Stimulated activated CD8-positive, alpha-beta memory T cell treated with anti-CD3 and anti-CD28 coated beads, Interleukin-15, amount 100 ng/mL, for 48 hours (primary cell): ENCODE measurements around the gene CAPN5.

Source experiments
- DNase-seq, 2 donors: peaks; one replicate each; pipeline ENCODE4 v3.0.0-alpha.2; 2020; ENCODE audit warnings: low read depth in 2 of 2

The CAPN5 gene

DNA sequence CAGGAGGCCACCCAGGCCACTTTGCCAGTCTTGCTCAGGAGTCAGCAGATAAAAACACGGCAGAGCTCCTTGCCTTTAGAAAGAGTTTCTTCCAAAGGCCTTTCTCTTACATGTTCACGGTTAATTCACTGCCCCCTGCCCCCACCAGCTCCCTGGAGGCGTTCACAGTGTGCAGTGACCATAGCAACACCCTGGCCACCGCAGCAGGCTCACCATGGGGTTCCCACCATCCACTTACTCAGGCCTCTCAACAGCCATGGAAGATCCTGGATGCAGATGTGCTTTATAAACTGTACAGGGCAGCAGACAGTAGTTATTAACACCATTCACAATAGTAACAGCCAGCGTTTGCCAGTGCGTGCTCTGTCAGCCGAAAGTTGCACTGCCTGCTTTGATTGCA, 50.7 kb downstream of the CAPN5 start:
- DNase-seq, result no peak

DNA sequence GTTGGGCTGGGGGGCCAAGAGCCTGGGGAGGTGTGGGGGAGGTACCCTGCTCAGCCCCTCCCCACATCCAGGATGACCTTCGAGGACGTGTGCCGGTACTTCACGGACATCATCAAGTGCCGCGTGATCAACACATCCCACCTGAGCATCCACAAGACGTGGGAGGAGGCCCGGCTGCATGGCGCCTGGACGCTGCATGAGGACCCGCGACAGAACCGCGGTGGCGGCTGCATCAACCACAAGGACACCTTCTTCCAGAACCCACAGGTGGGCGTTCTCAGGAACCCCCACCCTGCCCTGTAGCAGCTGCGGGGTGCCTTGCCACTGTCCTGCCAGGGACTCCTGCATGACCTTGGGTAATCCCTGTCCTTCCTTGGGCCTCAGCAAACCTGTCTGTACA, 51.3 kb downstream of the CAPN5 start:
- no peak for DNase-seq

DNA sequence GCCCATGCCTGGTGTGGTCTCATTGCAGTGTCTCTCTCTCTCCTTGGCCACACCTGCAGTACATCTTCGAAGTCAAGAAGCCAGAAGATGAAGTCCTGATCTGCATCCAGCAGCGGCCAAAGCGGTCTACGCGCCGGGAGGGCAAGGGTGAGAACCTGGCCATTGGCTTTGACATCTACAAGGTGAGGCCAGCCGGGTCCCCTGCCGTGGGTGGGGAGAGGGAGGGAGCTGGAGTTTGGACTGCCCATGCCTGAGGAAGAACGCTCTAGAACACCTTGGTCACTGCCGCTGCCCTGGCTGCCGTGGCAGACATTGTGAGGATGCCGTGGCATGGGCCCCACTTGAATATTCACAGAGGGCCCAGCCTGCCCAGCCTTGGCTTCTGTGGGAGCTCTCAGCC, 52.2 kb downstream of the CAPN5 start:
- no peak for DNase-seq

DNA sequence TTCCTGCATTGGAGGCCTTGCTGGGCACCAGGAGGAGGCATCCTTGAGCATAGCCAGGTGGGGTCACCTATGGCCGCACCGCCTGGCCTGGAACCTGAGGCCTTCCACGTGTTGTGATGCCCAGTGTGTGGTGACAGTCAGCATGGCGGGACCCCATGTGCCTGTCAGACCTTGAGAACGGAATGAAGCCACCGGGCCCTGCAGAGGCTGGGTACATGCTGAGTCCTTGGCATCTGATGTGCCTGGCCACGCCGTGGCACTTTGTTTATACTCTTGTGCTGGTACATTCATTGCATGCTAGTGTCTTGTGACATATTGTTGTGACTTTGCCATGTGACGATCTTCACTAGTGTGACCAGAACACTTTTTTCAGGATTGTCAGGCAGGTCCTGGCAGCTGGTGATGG, 52.8 kb downstream of the CAPN5 start:
- no peak for DNase-seq

DNA sequence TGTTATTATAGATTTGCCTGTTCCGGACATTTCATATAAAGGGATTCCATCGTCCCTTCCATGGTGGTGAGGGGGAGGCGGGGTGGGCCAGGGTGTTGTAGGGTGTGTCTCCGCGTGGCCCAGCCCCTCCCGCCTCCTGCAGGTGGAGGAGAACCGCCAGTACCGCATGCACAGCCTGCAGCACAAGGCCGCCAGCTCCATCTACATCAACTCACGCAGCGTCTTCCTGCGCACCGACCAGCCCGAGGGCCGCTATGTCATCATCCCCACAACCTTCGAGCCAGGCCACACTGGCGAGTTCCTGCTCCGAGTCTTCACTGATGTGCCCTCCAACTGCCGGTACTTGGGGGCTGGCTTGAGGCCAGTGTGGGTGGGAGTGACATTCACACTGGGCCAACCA, 53.8 kb downstream of the CAPN5 start:
- DNase-seq, result no peak

DNA sequence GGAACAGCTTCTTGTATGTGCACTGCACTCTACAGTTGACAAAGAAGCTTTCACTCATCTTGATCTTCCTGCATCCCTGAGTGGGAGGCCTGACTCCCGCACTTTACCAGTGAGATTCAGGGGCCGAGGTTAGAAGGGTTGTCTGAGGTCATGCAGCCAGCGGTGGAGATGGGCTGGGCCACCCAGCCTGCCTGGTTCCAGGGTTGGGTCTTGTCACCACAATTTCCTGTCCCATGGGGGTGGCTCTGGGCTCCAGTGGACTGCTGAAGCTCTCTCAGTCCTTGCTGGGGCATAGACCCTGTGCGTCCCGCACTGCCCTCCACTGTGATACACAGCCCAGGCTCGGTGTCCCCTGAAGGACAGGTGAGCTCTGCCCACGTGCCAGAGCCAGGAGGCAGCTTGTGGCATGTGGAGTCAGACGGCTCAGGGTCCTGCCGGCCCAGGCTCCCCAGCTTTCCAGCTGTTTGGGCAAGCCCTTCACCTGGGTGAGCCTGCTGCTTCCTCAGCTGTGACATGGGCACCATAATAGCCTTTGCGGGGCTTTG, 54.4 kb downstream of the CAPN5 start:
- no peak for DNase-seq

DNA sequence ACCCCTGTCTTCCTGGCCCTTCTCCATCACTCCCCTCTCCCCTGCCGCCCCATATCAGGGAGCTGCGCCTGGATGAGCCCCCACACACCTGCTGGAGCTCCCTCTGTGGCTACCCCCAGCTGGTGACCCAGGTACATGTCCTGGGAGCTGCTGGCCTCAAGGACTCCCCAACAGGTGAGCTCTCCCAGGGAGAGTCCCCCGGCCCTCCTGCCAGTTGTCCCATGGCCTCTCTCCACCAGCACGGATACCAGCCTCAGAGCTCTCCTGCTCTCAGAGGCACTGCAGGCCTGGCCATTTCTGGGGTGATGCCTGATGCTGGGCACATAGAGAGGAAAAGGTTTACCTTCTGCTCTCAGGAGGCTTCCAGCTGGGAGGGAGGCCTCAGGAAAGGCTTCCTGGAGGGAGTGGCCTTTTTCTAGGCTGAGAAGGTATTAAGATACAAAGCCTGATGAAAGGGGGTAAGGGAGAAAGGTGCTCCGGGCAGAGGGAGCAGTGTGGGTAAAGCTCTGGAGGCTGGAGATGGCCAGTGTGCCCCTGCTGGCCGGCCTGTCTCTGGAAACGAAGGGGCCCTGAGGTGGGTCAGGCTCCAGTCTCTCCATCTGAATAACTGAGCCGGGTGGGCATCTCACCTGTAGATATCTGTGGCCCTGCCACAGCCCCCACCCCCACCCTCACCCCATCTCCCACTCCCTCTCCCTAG, 55.3 kb downstream of the CAPN5 start:
- no peak for DNase-seq

DNA sequence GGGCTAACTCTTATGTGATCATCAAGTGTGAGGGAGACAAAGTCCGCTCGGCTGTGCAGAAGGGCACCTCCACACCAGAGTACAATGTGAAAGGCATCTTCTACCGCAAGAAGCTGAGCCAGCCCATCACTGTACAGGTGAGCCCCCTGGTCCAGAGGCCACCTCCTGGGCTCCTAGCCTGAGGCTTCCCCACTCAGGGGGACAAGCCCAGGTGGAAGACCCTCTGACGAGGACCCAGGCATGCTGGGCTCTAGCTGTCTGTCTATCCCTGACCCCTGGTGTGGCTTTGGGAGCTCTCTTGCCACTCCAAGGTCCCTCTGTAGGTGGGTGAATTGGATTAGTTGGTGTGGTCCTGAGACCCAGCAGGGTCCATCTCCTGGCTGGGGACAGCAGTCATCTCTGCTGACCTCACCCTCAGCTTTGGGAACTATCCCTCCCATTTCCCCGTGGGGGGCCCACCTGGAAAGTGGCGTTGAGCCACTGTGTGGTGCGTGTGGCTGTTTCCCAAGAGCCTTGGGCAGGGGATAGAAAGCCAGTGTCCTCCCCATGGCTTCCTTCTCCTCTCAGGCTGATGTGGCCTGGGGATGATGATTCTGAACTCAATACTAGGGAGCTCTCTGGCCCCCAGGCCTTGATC, 55.9 kb downstream of the CAPN5 start:
- DNase-seq, result no peak

DNA sequence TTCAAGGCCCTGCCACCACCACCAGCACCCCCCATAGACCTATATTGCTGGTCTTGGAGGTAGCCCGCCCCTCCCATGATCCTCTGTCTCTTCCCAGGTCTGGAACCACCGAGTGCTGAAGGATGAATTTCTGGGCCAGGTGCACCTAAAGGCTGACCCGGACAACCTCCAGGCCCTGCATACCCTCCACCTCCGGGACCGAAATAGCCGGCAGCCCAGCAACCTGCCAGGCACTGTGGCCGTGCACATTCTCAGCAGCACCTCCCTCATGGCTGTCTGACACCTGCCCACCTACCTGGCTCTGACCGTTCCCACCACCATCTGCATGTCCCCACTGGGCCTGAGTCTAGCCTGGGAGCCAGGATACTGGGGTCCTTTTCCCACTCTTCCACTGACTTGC, 56.8 kb downstream of the CAPN5 start:
- no peak for DNase-seq

DNA sequence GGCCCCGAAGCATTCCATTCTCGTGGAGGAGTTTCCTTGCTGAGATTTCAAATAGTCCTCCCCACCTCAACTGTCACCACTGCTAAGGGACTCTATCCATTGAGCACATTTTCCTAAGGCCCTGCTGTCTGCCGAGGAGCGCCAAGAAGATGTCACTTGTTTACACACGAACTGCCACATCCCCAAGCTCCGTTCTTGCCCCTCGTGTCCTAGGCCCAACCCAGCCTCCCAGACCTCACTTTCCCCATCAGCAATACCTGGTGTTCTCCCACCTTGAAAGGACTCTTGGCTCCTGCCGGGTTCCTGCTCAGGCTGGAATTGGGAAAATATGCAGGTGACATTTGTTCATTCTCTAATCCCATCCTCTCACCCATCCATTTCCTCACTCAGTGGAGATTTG, 57.3 kb downstream of the CAPN5 start:
- no peak for DNase-seq

DNA sequence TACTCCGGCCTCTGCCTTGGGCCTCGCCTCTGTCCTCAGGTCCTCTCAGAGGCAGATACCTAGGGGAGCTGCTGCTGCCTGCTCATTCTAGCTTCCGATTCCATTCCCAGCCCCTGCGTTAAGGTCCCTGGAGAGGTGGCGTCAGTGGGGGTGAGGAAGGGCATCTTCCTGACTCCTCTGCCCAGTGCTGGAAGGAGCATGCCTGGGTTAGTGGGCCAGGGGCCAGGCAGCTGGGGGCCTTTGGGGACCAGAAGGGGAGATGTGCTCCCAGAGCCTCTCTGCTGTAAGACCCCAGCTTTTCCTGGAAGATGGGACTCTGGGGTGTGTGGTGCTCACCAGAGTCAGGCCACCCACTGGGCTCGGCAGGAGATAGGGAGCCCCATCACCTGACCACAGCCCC, 57.7 kb downstream of the CAPN5 start:
- no peak for DNase-seq

DNA sequence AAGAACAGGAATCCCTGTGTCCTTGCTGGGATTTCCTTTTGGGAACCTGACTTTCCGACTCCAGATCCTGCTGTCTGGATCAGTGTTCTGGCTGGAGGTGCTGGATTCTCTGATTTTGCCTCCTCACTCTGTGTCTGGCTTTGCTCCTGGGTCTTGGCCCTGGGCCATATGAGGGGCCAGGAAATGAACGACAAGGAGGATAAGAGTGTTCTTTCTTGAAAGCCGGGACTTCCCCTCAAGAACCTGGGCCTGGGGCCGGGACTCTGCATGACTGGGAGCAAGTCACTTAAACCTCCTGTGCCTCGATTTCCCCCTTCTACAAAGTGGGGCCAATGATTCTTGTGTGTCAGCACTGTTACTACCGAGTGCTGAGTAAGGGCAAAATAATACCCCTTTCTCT, 58.4 kb downstream of the CAPN5 start:
- no peak for DNase-seq

DNA sequence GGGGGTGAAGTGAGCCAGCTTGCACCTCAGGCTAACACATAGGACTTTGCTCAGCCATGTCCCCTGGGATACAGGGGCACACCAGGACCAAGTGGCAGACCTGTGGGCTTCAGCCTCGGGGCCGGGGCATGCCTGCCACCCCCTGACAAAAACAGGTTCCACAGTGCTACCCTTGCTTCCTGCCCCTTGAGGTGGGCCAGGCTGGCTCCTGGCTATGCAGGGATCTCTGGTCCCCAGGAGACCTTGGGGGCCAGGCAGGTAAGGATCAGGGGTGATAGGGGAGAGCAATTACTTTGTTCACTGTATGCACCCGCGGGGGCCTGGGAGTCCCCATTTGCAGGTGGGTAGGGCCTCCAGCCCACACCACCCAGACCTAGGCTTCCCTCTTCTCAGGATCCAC, 58.9 kb downstream of the CAPN5 start:
- DNase-seq, result no peak

DNA sequence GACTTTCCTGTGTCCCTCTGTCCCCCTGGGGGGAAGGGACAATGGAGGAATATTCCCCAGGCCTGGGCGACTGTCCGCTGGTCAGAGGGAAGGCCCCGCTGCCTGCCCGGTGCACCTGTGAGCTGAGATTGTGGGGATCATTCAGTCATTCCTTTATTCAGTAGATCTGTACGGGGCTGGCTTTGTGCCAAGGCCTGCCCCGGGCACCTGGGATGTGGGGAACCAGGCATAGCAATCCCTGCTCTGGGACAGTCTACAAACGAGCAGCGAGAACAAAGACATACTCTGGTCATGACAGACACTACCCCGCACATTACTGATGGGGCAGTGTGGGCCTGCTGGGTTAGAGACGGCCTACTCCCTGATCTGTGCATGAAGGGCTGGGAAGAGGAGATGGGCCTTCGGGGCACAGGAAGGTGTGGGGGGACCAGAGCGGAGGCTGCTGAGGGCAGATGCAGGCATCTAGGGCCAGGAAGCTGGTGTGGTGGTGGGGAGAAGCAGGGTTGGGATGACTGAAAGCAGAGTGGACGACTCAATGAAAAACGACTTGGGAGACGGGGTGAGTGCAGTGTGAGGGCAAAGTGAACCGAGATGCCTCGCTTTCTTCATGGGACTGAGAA, 59.5 kb downstream of the CAPN5 start:
- no peak for DNase-seq

DNA sequence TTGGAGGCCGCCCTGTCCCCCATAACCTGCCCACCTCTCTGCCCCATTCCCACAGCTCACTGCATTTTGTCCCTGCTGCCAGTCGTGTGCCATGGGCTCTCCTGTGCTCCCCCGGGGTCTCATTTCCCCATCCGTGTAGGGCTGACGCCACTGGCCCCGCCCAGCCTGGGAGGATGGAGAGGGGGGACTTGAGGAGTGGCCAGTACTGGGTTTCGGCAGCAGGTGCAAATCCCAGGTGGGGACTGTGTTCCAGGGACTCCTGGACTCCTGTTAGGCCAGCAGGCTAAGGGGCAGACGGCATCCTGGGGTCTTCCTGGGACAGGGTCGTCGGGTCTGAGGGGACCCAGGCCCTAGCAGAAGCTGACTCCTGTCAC, 60.1 kb downstream of the CAPN5 start:
- DNase-seq, result no peak

DNA sequence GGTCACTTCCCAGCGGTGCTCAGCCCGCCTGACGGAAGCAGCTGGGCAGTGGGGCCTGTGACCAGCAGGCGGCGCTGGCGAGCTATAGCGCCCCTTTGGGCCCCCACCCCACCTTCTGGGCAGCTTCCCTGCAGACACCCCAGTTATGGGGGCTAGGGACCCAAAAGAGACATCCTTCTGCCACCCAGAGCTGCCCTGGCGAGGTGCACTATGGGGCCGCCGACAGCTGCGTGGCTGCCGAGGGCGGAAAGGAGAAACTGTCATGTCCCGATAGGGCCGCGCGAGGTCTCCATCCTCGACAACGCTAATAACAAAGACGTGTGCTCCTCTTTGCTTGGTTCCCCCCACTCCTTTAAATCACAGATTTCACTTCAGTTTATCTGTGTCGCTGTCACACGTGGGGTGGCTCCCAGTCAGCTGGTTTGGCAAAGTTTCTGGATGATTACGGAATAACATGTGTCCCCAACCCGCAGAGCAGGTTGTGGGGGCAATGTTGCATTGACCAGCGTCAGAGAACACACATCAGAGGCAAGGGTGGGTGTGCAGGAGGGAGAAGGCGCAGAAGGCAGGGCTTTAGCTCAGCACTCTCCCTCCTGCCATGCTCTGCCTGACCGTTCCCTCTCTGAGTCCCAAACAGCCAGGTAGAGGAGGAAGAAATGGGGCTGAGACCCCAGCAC, 60.6 kb downstream of the CAPN5 start:
- peak in 1 of 2 donors; percentile 15 for DNase-seq

DNA sequence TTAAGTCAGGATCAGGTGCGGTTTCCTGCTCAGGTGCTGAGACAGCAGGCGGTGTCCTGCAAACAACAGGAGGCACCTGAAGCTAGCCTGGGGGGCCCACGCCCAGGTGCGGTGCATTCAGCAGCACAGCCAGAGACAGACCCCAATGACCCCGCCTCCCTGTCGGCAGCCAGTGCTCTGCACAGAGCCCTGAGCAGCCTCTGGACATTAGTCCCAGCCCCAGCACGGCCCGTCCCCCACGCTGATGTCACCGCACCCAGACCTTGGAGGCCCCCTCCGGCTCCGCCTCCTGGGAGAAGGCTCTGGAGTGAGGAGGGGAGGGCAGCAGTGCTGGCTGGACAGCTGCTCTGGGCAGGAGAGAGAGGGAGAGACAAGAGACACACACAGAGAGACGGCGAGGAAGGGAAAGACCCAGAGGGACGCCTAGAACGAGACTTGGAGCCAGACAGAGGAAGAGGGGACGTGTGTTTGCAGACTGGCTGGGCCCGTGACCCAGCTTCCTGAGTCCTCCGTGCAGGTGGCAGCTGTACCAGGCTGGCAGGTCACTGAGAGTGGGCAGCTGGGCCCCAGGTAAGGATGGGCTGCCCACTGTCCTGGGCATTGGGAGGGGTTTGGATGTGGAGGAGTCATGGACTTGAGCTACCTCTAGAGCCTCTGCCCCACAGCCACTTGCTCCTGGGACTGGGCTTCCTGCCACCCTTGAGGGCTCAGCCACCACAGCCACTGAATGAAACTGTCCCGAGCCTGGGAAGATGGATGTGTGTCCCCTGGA, 61.3 kb downstream of the CAPN5 start, which contains the start of gene MYO7A:
Gene MYO7A (plus strand): TSS at position 327 of the 772 bp plus-strand sequence. CDS start 2,389 bp downstream, outside the sequence.
- no peak for DNase-seq

DNA sequence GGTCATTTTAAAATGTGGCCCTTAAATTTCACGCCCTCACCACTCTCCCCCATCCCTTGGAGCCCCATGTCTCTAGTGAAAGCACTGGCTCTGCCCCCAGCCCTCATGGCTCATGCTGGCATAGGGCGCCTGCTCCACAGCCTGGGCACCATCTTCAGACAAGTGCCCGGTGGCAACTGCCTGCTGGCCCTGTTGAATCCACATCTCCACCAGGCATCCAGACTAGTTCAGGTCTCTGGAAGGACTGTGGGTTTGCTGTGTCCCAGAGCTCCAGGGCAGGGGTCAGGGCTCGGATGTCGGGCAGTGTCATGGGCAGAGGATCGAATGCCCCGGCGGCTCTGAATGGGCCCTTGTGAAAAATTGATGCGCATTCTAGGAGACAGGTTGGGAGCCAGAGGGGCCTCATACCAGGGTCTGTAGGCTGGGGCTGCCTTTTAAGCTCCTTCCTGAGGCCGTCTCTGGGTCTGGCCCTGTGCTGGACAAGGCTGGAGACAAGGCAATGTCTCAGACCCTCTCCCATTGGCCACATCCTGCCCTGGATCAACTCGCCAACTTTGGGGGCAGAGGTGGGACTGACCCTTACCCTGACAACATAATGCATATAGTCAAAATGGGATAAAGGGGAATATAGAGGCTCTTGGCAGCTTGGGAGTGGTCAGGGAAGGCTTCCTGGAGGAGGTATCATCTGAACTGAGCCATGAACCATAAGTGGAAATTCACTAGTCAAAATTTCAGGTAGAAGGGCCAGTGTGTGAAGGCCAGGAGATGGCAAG, 62.5 kb downstream of the CAPN5 start:
- DNase-seq, result no peak

DNA sequence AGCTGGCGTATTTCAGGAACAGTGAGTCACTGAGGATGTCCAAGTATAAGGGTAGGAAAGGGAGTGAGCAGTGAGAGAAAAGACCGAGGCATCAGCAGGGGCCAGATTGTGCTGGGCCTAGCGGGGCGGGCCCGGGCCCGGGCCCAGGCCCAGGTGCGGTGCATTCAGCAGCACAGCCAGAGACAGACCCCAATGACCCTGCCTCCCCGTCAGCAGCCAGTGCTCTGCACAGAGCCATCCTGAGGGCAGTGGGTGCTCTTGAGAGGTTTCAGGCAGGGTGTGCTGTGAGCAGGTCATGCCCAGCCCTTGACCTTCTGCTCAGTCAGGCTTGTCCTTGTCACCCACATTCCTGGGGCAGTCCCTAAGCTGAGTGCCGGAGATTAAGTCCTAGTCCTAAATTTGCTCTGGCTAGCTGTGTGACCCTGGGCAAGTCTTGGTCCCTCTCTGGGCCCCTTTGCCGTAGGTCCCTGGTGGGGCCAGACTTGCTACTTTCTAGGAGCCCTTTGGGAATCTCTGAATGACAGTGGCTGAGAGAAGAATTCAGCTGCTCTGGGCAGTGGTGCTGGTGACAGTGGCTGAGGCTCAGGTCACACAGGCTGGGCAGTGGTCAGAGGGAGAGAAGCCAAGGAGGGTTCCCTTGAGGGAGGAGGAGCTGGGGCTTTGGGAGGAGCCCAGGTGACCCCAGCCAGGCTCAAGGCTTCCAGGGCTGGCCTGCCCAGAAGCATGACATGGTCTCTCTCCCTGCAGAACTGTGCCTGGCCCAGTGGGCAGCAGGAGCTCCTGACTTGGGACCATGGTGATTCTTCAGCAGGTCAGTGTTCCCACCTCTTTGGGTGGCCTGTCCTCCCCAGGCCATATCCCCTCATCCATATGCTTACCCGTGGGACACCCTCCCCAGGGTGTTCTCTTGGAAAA, 63.3 kb downstream of the CAPN5 start:
- no peak for DNase-seq
